GM18870 (cell line): ENCODE data around the gene GMDS.

Experiments
- ATAC-seq: cut with Tn5 transposase; IDR thresholded peaks from one replicate; pipeline ENCODE4 v1.9.1; 2021; ENCODE audit warnings: moderate library complexity; ENCODE audit not compliant: unreplicated experiment

GMDS gene

DNA sequence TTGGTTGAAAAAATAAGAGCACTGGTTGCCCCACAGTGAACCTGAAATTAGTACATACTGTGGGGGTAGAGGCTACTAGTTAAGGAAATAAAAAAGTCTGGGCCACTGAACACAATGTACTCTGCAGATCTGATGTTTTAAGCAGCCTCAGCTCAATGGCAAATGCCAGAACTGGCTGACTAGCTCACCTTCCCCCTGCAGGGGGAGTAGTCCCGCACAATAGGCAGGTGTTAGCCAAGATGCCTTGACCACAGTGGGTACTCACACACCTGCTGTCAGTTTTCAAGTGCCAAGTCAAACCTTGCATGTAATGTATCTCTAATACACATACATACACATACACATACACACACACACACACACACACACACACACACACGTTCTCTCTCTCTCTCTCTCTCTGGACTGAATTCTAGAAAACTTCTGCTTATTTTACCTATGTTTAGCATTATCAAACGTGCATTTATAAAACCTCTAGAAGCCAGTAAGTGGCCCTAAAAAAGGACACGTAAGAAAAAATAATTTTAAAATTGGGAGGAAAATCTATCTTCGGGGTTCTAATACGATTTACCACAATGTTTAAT is 36.1 kb downstream of the GMDS start:
- ATAC-seq: peak; percentile 67

DNA sequence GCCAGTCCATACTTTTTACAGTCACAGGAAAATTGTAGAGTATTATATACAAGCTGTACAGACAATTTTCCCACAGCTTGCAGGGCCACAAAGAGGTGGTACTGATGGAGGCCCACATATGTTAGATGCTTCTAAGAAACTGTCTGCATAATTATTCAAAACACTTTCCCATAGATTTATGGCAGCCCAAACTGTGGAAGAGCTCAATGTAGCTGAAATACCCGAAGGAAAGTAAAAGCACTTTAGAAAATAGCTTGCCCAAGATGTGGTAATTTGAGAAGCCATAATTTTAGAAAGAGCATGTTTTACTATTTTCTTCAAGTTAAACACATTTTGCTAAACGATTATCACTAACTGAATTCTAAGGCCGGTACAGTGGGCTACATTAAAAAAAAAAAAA is 36.9 kb downstream of the GMDS start:
- ATAC-seq: no peak

DNA sequence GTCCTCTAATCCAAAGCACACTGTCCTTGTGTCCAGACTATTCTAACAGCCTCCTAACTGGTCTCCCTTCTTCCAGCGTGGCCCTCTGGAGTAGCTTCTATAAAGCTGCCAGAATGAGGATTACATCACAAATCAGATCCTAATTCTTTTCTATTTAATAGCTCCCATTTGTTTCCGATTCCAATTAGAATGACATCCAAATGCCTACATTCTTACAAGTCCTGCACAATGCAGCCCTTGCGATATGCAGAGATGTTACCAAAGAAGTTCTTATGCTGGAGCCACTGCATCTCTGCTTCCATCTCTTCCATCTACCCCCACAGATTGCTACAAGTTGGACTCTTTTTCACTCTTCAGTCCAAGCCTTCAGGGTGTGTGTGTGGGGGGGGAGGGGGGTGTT is 40.0 kb downstream of the GMDS start:
- ATAC-seq: no peak

DNA sequence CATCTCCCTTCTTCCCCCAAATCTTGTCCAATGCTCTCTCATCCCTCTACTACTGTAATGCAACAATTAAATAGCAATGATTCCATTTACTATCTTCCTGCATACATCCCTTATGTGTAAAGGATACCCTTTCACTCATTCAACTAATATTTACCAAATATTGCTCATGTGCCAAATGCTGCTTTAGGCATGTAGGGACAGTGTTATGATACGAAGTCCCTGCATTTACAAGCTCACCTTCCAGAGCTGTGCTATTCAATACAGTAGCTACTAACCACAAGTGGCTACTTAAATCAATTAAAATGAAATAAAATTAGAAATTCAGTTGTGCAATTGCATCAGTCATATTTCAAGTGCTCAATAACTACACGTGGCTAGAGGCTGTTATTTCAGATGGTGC is 41.1 kb downstream of the GMDS start:
- ATAC-seq: no peak

DNA sequence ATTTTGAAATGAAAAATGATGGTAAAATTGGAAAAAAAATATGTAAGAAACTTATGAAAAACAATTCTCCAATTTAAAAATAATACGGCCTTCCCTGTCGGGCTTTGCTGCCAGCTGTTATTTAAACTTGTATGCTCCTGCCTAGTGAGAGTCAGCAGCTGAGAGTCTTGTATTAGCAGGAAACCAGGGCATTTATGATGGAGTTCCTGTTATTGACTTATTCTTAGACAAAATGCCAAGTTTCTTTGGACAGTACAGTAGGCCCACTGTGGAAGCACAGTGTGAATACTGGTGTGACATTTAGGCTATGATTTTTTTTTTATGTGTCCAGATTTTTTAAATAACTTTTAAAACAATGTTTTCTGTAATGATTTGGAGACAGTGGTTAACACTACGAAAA is 42.1 kb downstream of the GMDS start:
- ATAC-seq: no peak

DNA sequence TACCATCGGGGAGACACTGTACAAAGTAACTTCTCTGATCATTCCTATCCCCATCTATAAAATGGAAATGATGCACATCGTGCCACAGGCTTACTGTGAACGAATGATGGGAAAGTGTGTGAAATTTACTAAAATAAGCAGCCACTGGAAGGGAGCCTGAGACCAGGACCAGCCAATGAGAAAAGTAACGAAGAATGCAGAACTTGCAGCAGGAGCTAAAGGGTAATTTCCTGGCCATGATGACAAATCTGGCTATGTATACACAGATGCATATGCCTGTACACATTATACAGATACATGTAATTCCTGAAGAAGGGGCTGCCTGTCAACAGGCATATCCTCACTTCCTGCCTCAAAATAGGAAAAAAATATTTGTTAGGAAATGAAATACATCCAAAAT is 47.4 kb downstream of the GMDS start:
- ATAC-seq: no peak

DNA sequence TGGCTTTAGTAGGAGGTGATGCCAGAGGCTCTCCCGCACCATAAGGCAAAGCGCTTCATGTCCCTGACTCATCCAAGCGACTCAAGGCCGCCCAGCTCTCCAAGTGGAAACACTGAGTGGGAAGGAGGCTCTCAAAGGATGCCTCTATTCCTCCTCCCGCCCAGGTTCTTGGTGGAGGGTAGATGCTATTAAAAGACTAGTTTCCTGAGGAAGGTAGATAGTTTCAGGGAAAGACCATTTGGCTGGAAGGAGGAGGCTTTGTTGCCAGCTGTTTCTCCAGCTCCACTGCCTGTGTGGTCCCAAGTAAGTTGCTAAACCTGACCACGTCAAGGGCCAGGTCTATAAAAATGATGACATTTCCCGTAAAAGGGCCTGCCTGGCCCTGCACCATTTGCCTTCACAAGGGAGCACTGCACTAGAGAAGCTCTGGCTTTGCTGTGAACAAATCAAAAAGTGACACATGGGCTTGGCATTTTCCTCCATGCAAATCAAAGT is 48.2 kb downstream of the GMDS start:
- no peak for ATAC-seq

DNA sequence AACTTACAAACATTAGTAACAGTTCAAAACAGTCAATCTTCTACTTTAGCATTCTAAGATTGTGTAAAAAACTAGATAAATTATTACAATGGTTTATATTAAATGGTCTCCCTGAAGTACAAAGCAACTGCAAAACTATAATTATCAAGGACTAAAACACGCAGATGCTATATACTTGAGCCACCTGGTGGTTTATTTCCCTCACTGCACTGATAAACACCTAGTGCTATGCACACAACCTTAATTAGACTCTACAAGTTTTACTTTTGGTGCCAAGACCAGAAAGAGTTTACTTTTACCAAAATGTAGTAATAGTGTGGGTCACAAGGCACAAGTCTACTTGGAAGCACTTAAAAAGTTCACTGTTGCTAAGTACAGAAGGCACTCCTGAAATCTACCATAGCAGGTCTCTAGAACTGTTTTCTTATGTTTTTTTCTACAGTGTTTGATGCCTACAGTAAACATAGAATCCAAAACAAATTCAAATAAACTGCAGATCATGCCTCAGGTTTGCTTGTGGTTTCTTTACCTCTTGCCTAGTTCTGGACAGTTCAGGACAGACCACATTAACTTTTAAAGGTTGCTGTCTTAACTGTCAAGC is 49.2 kb downstream of the GMDS start:
- no peak for ATAC-seq

DNA sequence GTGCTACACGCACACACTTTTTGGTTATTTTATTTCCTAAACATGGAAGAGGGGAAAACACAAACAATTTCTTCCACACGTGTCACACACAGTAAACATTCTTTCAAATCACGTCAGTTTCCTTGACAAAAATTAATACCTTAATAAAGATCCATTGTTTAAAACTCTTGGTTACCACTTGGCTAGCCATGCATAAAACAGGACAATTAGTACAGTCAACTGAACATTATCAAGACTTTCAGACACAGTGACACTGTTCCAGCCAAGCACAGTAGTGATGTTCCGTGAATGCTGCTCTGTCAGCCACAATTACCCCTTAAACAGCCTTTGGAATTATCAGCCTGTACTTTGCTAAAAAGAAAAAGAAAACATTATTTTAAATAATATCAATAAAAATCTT is 50.8 kb downstream of the GMDS start:
- ATAC-seq: no peak

DNA sequence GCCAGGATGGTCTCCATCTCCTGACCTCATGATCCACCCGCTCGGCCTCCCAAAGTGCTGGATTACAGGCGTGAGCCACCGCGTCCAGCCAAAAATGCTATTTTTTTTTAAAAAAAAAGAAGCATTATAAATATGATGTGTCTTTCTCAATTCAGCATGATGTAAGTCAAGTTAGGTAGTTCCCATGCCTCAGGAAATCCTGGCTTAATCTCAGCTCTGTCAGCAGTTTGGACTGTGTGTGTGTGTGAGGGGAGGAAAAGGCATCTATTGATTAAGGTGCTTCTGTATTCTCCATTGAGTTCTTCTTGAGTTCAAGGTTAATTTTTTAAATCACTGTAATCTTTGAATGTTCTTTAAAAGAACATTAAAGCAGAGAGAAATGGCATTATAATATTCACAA is 51.5 kb downstream of the GMDS start:
- no peak for ATAC-seq

DNA sequence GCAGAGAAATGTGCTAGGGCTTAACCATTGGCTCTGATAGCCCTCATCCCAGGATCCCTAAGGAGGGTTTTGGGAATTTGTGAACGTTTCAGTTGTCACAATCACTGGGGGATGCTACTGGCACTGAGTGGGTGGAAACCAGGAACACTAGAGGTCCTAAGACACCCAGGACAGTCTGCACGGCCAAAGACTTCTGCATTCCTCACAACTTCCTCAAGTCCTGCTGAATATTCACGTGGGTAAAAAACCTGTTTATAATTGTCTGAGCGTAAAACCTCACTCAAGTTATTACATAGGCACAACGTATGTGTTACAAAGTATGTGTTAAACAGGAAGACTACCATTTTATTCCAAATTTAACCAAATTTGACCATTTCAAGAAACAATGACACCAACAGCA is 52.4 kb downstream of the GMDS start:
- no peak for ATAC-seq

DNA sequence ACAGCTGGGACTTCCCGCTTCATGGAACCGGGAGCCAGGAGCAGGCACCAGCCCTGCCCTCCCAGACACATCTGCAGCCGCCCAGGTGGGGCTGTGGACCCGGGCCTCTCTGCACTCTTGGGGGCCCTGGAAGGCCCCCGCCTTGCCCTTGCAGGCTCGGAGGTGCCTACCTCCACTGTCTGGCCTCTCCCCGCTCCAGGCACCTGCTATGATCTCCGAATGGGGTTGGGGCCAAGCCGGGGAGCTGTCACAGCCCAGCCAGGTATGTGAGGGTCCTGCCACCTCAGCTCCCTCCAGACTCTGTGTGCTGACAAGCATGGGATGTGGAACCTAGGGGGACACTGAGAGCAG is 54.0 kb downstream of the GMDS start:
- ATAC-seq: no peak

DNA sequence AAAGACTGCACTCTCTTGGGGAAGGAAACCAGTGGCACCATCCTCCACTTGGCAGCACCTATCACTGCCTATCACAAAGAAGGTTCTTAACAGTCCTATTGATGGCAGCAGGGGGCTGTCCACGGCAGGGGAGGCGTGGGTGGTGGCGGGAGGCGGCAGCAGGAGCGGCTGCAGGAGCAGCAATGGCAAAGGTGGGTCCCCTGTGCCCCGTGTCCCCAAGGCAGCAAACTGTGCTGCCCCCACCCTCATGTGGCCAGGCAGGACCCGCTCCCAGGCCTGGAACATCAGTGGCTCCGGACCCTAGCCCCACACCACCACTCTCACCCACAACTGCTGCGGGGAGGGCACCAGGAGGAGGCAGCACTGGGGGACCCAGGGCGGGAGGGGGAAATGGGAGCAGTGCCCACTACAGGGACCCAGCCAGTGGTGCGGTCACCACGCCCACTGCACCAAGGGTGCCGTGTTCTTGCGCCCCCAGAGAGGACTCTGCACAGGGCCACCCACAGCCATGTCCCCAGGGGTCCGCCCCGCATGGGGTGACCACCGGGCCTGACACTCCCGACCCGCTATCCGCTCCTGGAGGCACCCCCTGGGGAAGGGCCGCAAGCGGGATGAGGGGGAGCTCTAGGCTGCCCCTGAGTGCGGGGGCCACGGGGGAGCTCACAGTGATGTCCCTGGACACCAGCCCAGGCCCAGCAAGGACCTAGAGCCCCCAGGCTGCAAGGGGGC is 54.6 kb downstream of the GMDS start:
- ATAC-seq: no peak

DNA sequence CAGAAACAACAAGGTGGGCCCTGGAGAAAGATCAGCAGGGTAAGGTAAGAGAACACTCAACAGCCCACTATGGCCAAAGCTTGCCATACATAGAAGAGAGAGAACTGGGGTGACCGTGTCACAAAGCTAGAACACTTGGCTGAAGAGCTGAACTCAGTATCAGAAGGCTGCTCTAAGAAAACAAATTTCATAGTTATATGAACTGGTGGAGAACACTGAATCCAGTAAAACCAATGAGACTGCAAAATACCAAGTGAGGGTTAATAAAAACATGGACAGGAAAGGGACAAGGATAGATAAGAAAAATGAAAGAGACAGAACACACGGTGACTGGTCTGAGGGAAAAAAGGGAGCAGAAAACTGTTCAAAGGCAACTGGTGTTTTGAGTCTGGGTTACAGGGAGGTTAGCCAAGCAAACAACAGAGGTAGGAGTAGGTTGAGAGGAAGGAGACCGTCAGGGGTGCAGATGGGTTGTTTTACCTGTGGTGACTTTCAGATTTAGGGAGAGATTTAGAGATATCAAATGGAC is 56.5 kb downstream of the GMDS start:
- ATAC-seq: no peak

DNA sequence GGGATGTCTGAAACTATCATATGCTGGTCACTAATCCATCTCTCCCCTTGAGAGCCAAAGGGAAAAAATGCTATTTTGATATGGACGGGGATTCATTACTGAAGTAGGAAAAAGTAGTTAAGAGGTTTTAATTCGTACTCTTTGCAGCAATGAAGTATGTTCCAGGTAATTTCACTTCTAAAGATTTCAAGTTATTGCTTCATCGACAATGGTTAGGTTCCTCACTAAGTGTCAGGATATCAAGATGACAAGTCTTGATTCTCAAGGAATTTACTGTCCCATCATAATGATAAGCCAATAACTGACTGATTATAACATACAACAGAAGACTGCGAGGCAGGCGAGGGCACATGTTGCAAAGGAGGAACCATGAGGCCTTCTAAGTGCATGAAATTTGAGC is 57.0 kb downstream of the GMDS start:
- no peak for ATAC-seq

DNA sequence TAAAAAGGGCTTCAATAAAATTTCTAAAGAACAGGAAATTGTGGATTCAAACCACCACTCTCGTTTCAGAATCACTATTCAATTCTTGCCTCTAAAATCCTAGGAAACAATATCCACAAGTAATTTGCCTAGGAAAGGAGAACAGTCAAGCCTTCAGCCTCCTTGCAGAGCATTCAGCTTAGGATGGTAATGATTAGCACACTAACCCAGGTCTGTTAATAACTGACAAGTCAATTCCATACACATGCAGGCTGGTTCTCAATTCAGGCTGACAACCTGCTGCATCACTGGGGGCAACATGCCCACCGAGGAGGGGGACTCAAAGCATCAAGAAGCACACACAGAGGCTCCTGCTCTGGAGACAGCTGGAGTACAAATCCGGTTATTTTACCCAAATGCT is 57.6 kb downstream of the GMDS start:
- ATAC-seq: peak; percentile 44

DNA sequence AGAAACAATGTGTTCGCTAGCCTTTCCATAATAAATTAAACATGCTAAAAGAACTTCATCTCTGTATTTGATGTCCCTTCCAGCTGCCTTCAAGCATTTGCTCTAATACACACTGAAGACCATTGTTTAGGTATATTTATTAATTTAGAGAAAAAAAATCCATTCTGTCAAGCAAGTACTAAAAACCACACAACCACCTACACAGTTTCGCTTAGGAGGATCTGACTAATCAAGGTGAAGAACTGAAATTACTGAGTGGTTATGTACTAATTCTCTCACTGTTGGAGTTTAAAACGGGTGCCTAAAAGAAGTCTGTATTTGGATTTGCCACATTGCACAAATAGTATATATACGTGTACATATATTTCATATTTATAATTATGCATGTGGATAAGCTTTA is 58.9 kb downstream of the GMDS start:
- no peak for ATAC-seq

DNA sequence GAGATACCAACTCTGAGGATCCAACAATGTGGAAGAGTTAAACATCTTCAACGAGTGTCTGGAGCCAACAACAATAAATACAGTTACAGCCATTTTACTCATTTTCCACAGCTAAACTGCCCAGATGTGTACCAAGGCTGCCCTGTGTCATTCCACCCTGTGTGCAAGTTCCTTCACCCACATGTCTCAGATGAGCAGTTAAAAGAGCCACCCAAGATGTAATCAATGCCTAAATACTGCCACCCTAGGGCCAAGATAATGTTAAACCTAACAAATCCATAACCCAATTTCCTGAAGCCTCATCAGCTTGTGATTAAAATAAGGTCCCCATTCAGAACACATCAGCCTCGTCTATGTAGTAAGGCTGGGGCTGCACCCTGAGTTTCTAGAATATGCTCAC is 59.9 kb downstream of the GMDS start:
- ATAC-seq: no peak

DNA sequence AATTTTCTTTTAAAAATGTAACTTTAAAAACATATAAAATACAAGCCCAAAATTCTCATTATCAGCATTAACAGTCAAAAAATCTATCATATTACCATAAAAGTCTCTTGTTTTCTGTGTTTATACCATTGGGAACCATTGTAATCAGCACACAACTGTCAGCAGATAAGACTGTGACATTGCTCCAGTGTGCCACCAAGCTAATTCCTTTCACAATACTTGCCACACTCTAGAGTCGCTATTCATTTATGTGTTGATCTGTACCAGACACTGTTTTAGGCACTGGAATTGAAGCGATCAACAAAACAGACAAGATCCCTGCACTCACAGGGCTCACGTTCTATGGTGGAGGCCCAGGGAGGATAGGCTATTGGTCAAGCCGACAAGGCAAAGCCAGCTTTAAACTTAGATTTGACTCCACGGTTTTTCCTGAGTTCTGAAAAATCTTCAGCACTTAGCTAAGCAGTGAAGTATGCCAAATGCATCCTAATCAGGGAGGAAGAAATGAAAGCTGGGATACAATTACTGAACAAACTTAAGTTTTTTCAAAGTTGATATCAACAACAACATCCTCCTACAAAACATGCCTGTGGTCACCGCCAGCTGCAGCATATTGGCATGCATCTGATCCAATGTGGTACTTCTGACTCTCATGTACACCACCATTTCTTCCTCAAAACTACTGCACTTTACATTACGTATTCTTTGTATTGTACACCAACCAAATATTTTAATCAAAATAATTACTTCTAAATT is 60.5 kb downstream of the GMDS start:
- no peak for ATAC-seq

DNA sequence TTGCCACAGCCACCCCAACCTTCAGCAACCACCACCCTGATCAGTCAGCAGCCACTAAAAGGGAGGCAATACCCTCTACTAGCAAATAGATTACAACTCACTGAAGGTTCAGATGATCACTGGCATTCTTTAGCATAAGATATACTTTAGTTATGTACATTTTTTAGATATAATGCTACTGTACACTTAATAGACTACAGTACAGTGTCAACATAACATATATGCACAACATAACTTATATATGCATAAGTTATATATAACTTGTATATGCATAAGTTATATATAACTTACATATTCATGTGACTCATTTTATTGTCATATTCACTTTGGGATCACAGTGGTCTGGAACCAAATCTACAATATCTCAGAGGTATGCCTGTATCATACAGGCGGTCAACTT is 61.7 kb downstream of the GMDS start:
- ATAC-seq: no peak

DNA sequence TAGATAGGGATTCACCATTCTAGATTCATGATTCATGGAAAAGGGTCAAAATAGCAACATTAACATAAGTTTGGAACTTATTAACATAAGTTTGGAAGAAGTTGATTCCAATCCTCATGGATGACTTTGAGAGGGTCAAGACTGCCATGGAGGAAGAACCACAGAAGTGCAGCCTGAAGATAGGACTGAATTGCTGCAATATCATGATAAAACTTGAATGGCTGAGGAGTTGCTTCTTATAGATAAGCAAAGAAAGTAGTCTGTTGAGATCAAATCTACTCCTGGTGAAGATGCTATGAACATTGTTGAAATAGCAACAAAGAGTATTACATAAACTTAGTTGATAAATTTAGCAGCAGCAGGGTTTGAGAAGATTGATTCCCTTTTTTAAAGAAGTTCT is 62.2 kb downstream of the GMDS start:
- ATAC-seq: no peak

DNA sequence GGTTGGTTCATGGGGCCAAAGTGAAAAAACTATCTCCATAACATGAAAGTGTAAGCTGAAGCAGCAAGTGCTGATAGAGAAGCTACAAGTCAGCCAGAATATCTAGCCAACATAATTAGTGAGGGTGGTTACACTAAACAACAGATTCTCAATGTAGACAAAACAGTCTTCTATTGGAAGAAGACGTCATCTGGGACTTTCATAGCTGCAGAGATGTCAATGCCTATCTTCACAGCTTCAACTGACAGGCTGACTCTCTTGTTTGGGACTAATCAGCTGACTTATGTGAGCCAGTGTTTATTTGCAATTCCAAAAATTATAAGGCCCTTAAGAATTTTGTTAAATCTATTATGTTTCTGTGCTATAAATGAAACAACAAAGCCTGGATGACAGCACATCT is 63.2 kb downstream of the GMDS start:
- ATAC-seq: no peak
